Liver (tissue), 9 donors: ENCODE data around the gene TMEM43. TPM values are rescaled to one million over a fixed set of nuclear protein-coding genes. Genes with fewer than 3 reads are reported as not detected.
"Not testable (repeated sequence)": the region's sequence is repeated elsewhere in the genome, so short reads cannot be mapped to it uniquely, and the experiment has no call there.

Experiments used
- DNase-seq: peaks from one replicate; pipeline ENCODE4 v3.0.0-alpha.2; 2017; ENCODE audit warnings: low spot score
- H3K27ac ChIP-seq, 2 donors: one replicate each; pipeline ENCODE4 v1.7.0; 2013; ENCODE audit warnings: inconsistent platforms in 2 of 2, low read length in 2 of 2, control low read depth in 1 of 2, low read depth in 1 of 2, mild to moderate bottlenecking in 1 of 2
- H3K27me3 ChIP-seq, 4 donors: one replicate each; pipeline versions ENCODE4 v1.6.1 to v1.7.0; 2013; ENCODE audit warnings: low read length in 3 of 4, inconsistent platforms in 1 of 4, mild to moderate bottlenecking in 1 of 4, moderate library complexity in 1 of 4; ENCODE audit not compliant: control insufficient read depth in 4 of 4, insufficient read depth in 4 of 4
- H3K36me3 ChIP-seq, 4 donors: one replicate each; pipeline versions ENCODE4 v1.6.1 to v1.7.0; 2013; ENCODE audit warnings: low read length in 3 of 4, mild to moderate bottlenecking in 3 of 4, low read depth in 1 of 4, moderate library complexity in 1 of 4; ENCODE audit not compliant: control insufficient read depth in 4 of 4, insufficient read depth in 3 of 4
- H3K4me1 ChIP-seq, 4 donors: one replicate each; pipeline versions ENCODE4 v1.6.1 to v1.7.0; 2013; ENCODE audit warnings: low read length in 3 of 4, mild to moderate bottlenecking in 3 of 4, moderate library complexity in 1 of 4; ENCODE audit not compliant: control insufficient read depth in 4 of 4, insufficient read depth in 4 of 4
- H3K4me3 ChIP-seq, 3 donors: one replicate each; pipeline versions ENCODE4 v1.6.1 to v1.7.0; 2013; ENCODE audit warnings: low read length in 3 of 3, control low read depth in 1 of 3, low read depth in 1 of 3, mild to moderate bottlenecking in 1 of 3
- H3K9ac ChIP-seq, 2 donors: one replicate each; pipeline ENCODE4 v1.7.0; 2013; ENCODE audit warnings: low read length in 2 of 2, mild to moderate bottlenecking in 2 of 2, moderate library complexity in 2 of 2, control low read depth in 1 of 2, low read depth in 1 of 2
- H3K9me3 ChIP-seq, 4 donors: one replicate each; pipeline versions ENCODE4 v1.6.1 to v1.7.0; 2013; ENCODE audit warnings: low read length in 3 of 4; ENCODE audit not compliant: control insufficient read depth in 4 of 4
- FOXA1 ChIP-seq: IDR thresholded peaks from 2 replicates; pipeline ENCODE4 v1.6.1; 2016; ENCODE audit warnings: antibody characterized with exemption
- FOXA2 ChIP-seq: IDR thresholded peaks from 2 replicates; pipeline ENCODE4 v1.6.1; 2016; ENCODE audit warnings: antibody characterized with exemption
- HNF4A ChIP-seq, 2 donors: conservative IDR thresholded peaks; 2 replicates each; pipeline ENCODE4 v1.6.1; 2016; ENCODE audit warnings: antibody characterized with exemption in 2 of 2, mild to moderate bottlenecking in 2 of 2
- JUND ChIP-seq, 2 donors: IDR thresholded peaks; 2 replicates each; pipeline ENCODE4 v1.6.1; 2016; ENCODE audit warnings: antibody characterized with exemption in 2 of 2
- NR2F2 ChIP-seq: IDR thresholded peaks from 2 replicates; pipeline ENCODE4 v1.6.1; 2016; ENCODE audit warnings: antibody characterized with exemption
- RAD21 ChIP-seq, 2 donors: IDR thresholded peaks; 2 replicates each; pipeline ENCODE4 v1.6.1; 2016; ENCODE audit warnings: antibody characterized with exemption in 2 of 2, mild to moderate bottlenecking in 2 of 2
- RXRA ChIP-seq, 2 donors: IDR thresholded peaks; 2 replicates each; pipeline ENCODE4 v1.6.1; 2017 to 2018; ENCODE audit warnings: antibody characterized with exemption in 2 of 2, mild to moderate bottlenecking in 1 of 2
- SP1 ChIP-seq: IDR thresholded peaks from 2 replicates; pipeline ENCODE4 v1.6.1; 2018; ENCODE audit warnings: antibody characterized with exemption, mild to moderate bottlenecking
- TAF1 ChIP-seq: conservative IDR thresholded peaks from 2 replicates; pipeline ENCODE4 v1.6.1; 2016; ENCODE audit warnings: antibody characterized with exemption, mild to moderate bottlenecking
- YY1 ChIP-seq: IDR thresholded peaks from 2 replicates; pipeline ENCODE4 v1.6.1; 2016; ENCODE audit warnings: antibody characterized with exemption, mild to moderate bottlenecking
- WGBS: extraction: QIAGEN DNeasy Blood & Tissue Kit; methylation state at CpG from one replicate; pipeline ENCODE4 v1.1.7; 2013; 5-methylcytosine and 5-hydroxymethylcytosine counted together
- polyA plus RNA-seq, 2 donors: library from polyadenylated mRNA; stranded (reverse) in 1 of 2; unstranded in 1 of 2; fragments of 200-250 nt in 1 of 2; fragments of >200 nt in 1 of 2; fragmentation: Nextera tagmentation in 1 of 2; extraction: Ambion mirVana in 1 of 2; gene quantifications; one replicate each; pipeline versions ENCODE4 v1.2.1 to v1.2.3, GENCODE V29; 2013 to 2015
- total RNA-seq, 2 donors: library from RNA; depleted of rRNA; stranded (reverse); fragments of >200 nt; gene quantifications; one replicate each; pipeline ENCODE4 v1.2.3, GENCODE V29; 2014
- TF ChIP-seq, protein P1 (sequence below): IDR thresholded peaks from 2 replicates; pipeline ENCODE4 v1.6.1; 2016; ENCODE audit warnings: antibody characterized with exemption, mild to moderate bottlenecking
- TF ChIP-seq, protein P2 (sequence below): IDR thresholded peaks from 2 replicates; pipeline ENCODE4 v1.6.1; 2016; ENCODE audit warnings: antibody characterized with exemption
- TF ChIP-seq, protein P3 (sequence below): IDR thresholded peaks from 2 replicates; pipeline ENCODE4 v1.6.1; 2016; ENCODE audit warnings: antibody characterized with exemption
- TF ChIP-seq, protein P4 (sequence below): fragments of 150-350 bp; IDR thresholded peaks from 2 replicates; pipeline ENCODE4 v1.5.1; 2017; ENCODE audit warnings: improper control_type of control experiment, low read depth, low read length; ENCODE audit not compliant: missing input control
- donor health status: healthy.
- donor health status: healthy.
- donor health status: healthy.
- donor health status: healthy.
- donor health status: healthy.

The TMEM43 gene
- total and polyA plus RNA-seq, 4 donors = 7.4 to 15.1 (median 13.5) TPM

DNA sequence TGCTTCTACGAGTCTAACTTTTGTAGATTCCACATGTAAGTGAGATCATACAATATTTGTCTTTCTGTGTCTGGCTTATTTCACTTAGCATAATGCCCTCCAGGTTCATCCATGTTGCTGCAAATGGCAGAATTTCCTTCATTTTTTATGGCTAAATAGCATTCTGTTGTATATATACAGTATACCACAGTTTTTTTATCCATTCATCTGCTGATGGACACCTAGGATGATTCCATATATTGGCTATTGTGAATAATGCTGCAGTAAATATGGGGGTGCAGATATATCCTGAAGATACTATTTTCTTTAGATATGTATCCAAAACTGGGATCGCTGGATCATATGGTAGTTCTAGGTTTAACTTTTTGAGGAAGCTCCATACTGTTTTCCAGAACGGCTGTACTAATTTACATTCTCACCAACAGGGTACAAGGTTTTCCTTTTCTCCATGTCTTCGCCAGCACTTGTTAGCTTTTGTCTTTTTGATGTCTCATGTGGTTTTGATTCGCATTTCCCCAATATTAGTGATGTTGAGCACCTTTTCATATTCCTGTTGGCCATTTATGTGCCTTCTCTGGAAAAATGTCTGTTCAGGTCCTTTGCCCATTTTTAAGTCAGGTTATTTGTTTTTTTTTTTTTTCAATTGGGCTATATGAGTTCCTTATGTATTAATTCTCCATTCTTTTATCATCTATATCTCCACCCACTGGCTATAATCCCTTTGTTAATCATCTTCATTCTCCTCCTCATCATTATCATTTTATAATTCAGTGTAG is 27.0 kb upstream of the TMEM43 start:
- TF ChIP-seq FOXA1 = no peak
- TF ChIP-seq TAF1 = no peak
- TF ChIP-seq RXRA (IDR thresholded peaks at IDR 0.05) = no peak
- TF ChIP-seq, protein P1, sequence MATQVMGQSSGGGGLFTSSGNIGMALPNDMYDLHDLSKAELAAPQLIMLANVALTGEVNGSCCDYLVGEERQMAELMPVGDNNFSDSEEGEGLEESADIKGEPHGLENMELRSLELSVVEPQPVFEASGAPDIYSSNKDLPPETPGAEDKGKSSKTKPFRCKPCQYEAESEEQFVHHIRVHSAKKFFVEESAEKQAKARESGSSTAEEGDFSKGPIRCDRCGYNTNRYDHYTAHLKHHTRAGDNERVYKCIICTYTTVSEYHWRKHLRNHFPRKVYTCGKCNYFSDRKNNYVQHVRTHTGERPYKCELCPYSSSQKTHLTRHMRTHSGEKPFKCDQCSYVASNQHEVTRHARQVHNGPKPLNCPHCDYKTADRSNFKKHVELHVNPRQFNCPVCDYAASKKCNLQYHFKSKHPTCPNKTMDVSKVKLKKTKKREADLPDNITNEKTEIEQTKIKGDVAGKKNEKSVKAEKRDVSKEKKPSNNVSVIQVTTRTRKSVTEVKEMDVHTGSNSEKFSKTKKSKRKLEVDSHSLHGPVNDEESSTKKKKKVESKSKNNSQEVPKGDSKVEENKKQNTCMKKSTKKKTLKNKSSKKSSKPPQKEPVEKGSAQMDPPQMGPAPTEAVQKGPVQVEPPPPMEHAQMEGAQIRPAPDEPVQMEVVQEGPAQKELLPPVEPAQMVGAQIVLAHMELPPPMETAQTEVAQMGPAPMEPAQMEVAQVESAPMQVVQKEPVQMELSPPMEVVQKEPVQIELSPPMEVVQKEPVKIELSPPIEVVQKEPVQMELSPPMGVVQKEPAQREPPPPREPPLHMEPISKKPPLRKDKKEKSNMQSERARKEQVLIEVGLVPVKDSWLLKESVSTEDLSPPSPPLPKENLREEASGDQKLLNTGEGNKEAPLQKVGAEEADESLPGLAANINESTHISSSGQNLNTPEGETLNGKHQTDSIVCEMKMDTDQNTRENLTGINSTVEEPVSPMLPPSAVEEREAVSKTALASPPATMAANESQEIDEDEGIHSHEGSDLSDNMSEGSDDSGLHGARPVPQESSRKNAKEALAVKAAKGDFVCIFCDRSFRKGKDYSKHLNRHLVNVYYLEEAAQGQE = no peak
- 92% methylated on average over 5 of the region's 5 CpGs for WGBS

DNA sequence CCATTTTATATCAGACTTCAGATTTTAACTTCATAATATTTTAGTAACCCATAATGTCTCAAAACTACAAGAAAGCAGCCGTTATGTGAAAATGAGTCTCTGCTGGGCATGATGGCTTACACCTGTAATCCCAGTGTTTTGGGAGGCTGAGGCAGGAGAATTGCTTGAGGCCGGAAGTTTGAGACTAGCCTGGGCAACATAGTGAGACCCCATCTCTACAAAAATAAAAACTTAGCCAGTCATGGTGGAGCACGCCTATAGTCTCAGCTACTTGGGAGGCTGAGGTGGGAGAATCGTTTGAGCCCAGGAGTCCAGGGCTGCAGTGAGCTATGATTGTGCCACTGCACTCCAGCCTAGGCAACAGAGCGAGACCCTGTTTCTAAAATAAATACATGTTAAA is 15.0 kb upstream of the TMEM43 start:
- H3K9me3 ChIP-seq, H3K4me3 ChIP-seq, H3K9ac ChIP-seq, H3K27ac ChIP-seq, H3K27me3 ChIP-seq, DNase-seq: not testable (repeated sequence)
- WGBS = 98% methylated on average over 5 of the region's 5 CpGs
- H3K4me1 ChIP-seq = peaks cover 0 to 17% (median 13%) of the 10 kb centered on the region in 4 donors
- peaks cover 0 to 10% (median 4%) of the 10 kb centered on the region in 4 donors for H3K36me3 ChIP-seq

More for the DNA sequence above, 27.0 kb upstream of the TMEM43 start:
- Histone ChIP-seq H3K4me1 (no peaks in the 10 kb centered on the region), H3K27me3 (no peaks in the 10 kb centered on the region), H3K36me3 (no peaks in the 10 kb centered on the region), H3K4me3 (no peak overlapping the region), H3K9me3 (peaks cover 0 to 3% (median 0%) of the 10 kb centered on the region in 4 donors), H3K27ac (no peak overlapping the region), H3K9ac (no peak overlapping the region)
- DNase-seq = no peak

DNA sequence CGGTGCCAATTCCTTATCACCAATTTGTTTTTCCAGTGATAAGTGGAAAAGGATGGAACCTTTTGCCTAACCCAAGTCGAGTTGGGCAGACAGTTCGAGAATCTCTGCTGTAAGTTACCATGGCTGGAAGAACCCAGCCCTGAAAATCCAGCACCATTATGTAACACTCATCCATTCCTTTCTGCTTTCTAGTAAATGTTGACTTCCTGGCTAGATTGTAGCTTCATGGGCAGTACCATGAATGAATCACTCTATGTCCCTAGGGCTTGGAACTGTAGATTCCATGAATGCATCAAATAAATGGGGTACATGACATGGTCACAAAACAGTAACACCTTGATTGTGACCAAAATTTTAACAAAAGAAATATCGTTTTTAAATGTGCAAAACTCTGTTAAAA is 14.2 kb upstream of the TMEM43 start:
- Histone ChIP-seq H3K27me3 (no peaks in the 10 kb centered on the region), H3K4me3 (no peak overlapping the region), H3K36me3 (peaks cover 0 to 18% (median 11%) of the 10 kb centered on the region in 4 donors), H3K9ac (no peak overlapping the region), H3K9me3 (no peaks in the 10 kb centered on the region), H3K4me1 (peaks cover 0 to 26% (median 18%) of the 10 kb centered on the region in 4 donors), H3K27ac (no peak overlapping the region)
- DNase-seq = no peak
- WGBS = 82% methylated on average over 4 of the region's 4 CpGs
- TF ChIP-seq JUND (IDR thresholded peaks at IDR 0.05) = no peak

DNA sequence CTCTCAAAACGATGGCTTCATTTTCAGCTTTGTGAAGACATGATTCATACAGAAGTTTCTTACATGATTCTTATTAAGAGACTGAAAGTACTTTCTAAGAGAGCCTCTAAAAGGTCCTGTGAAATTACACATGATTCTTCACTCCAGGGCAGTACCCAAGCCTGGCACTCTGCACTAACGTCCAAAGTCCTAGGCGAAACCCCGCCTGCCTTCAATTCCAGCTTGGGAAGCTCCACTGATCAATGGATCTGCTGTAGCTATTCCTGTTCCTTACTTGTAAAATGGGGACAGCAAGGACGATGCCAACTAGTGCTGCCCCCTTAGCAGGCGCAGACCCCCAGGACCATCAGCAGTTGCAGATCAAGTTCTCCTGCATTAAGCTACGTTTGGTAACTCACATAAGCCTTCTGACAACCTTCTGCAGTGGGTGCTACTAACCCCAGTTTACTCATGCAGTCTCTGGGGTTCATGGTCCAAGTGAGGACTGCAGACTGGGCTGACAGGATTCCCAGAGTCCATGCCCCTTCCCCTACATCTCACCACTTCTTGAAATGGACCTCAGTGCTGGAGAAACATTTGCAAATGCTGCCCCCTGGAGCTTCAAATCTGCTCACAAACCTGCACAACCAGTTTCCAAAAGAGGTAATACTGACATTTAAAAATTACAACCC is 10.8 kb upstream of the TMEM43 start:
- no peaks in the 10 kb centered on the region for H3K27me3 ChIP-seq
- H3K9me3 ChIP-seq = no peaks in the 10 kb centered on the region
- H3K4me1 ChIP-seq = peaks cover 10 to 48% (median 37%) of the 10 kb centered on the region in 4 donors
- 38% methylated on average over 7 of the region's 7 CpGs for WGBS
- no peak overlapping the region for H3K9ac ChIP-seq
- no peak overlapping the region for H3K4me3 ChIP-seq
- no peak for DNase-seq
- H3K27ac ChIP-seq = peak overlapping the region in 1 of 2 donors; percentile 36
- H3K36me3 ChIP-seq = peaks cover 2 to 22% (median 16%) of the 10 kb centered on the region in 4 donors
- TF ChIP-seq, protein P2, sequence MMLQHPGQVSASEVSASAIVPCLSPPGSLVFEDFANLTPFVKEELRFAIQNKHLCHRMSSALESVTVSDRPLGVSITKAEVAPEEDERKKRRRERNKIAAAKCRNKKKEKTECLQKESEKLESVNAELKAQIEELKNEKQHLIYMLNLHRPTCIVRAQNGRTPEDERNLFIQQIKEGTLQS = peak; percentile 10
- TF ChIP-seq RAD21 (IDR thresholded peaks at IDR 0.05) (peak; percentile 63 to 69), SP1 (peak; percentile 90), TAF1 (no peak), NR2F2 (no peak), RXRA (IDR thresholded peaks at IDR 0.05) (peak; percentile 78 to 81), FOXA2 (no peak), YY1 (no peak), HNF4A (conservative IDR thresholded peaks at IDR 0.05) (peak; percentile 97 to 98)
- TF ChIP-seq, protein P3, sequence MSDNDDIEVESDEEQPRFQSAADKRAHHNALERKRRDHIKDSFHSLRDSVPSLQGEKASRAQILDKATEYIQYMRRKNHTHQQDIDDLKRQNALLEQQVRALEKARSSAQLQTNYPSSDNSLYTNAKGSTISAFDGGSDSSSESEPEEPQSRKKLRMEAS = peak; percentile 33
- TF ChIP-seq, protein P4, sequence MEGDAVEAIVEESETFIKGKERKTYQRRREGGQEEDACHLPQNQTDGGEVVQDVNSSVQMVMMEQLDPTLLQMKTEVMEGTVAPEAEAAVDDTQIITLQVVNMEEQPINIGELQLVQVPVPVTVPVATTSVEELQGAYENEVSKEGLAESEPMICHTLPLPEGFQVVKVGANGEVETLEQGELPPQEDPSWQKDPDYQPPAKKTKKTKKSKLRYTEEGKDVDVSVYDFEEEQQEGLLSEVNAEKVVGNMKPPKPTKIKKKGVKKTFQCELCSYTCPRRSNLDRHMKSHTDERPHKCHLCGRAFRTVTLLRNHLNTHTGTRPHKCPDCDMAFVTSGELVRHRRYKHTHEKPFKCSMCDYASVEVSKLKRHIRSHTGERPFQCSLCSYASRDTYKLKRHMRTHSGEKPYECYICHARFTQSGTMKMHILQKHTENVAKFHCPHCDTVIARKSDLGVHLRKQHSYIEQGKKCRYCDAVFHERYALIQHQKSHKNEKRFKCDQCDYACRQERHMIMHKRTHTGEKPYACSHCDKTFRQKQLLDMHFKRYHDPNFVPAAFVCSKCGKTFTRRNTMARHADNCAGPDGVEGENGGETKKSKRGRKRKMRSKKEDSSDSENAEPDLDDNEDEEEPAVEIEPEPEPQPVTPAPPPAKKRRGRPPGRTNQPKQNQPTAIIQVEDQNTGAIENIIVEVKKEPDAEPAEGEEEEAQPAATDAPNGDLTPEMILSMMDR = peak; percentile 40
